Islet precursor cell (in vitro differentiated cells): ENCODE results near the gene PHF21A.
A peak's percentile ranks its signal among the peaks of the same experiment; 100 is the strongest.

ENCODE experiments used
- DNase-seq: peaks from one replicate; pipeline ENCODE4 v3.0.0-alpha.2; 2018

Gene PHF21A

GRCh38 chr11:45899448-45900174 is 221.6 kb downstream of the PHF21A start:
- peak; percentile 94 for DNase-seq

- DNase-seq = no peak
These were observed 222.2 kb downstream of the PHF21A start for GRCh38 chr11:45899086-45899447.

GRCh38 chr11:45897556-45897955 is 223.7 kb downstream of the PHF21A start:
- DNase-seq = no peak

GRCh38 chr11:45896422-45896984 is 224.8 kb downstream of the PHF21A start:
- DNase-seq = peak; percentile 77

GRCh38 chr11:45895553-45896259 is 225.5 kb downstream of the PHF21A start:
- DNase-seq = no peak

- no peak for DNase-seq
These were observed 226.6 kb downstream of the PHF21A start for GRCh38 chr11:45894555-45895247.

- DNase-seq = no peak
These were observed 228.4 kb downstream of the PHF21A start for GRCh38 chr11:45892856-45893255.

GRCh38 chr11:45890886-45891550 is 230.2 kb downstream of the PHF21A start:
- no peak for DNase-seq

- DNase-seq = no peak
These were observed 231.3 kb downstream of the PHF21A start for GRCh38 chr11:45889966-45890365.

GRCh38 chr11:45889555-45889954 is 231.7 kb downstream of the PHF21A start:
- no peak for DNase-seq

GRCh38 chr11:45887587-45887986 is 233.7 kb downstream of the PHF21A start:
- DNase-seq = no peak

- no peak for DNase-seq
These were observed 234.3 kb downstream of the PHF21A start for GRCh38 chr11:45886816-45887520.

- DNase-seq = no peak
These were observed 235.1 kb downstream of the PHF21A start for GRCh38 chr11:45885921-45886721.

GRCh38 chr11:45885274-45885920 is 235.9 kb downstream of the PHF21A start, which contains the start of gene MAPK8IP1:
TSS of gene MAPK8IP1 (plus strand) at chr11:45885651. CDS start at chr11:45885821, 170 bp downstream.
- peak; percentile 80 for DNase-seq

- DNase-seq = no peak
These were observed 236.6 kb downstream of the PHF21A start for GRCh38 chr11:45884596-45885185.
